ENCODE measurements around the gene GOLGA1. TPM values are rescaled to one million over a fixed set of nuclear protein-coding genes. Genes with fewer than 3 reads are reported as not detected.
A peak's percentile ranks its signal among the peaks of the same experiment; 100 is the strongest.

Gene GOLGA1
- total and polyA plus RNA-seq, 9 of the 15 experiments (the other 6 are each of a cell fraction or from before 2014, with no cell fraction given), result 2.9 to 15.9 (median 8.5) TPM

DNA sequence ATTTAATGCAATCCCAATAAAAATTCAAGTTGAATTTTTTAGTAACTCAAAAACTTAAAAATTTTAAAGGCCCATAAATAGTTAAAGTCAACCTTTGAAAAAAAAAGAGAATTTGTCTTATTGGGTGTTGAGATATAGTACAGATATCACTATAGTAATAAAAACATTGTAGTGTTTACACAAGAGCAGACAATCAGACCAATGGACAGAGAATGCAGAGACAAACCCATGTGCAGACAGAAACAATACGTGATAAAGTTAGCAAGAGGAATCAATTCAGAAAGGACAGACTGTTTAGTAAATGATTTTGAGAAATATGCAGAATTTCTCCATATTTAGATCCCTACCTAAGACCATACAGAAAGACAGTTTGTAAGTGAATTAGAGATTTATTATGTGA lies 33.9 kb downstream of the GOLGA1 start (continued):
- no peak for TF ChIP-seq KDM4B (IDR thresholded peaks at IDR 0.05; ENCODE audit: borderline replicate concordance in 2 of 2, low read depth in 1 of 2)
- TF ChIP-seq ZNF644 (tag; IDR thresholded peaks at IDR 0.05; ENCODE audit: low read depth), result no peak
- TF ChIP-seq ARID1B (IDR thresholded peaks at IDR 0.05), result no peak
- TF ChIP-seq TCF7 (IDR thresholded peaks at IDR 0.05; ENCODE audit: borderline replicate concordance), result no peak
- TF ChIP-seq PTTG1 (tag; IDR thresholded peaks at IDR 0.05; ENCODE audit: low read depth), result no peak
- no peak for TF ChIP-seq ZNF764 (CRISPR knock-in tag; IDR thresholded peaks at IDR 0.05; ENCODE audit: low read depth)
- TF ChIP-seq ILK (tag; IDR thresholded peaks at IDR 0.05; ENCODE audit: borderline replicate concordance, low read depth), result no peak
- TF ChIP-seq HOXB6 (CRISPR knock-in tag; IDR thresholded peaks at IDR 0.05; ENCODE audit: borderline replicate concordance), result no peak
- TF ChIP-seq ZNF57 (CRISPR knock-in tag; IDR thresholded peaks at IDR 0.05), result no peak
- TF ChIP-seq STAT5B (CRISPR knock-in tag; IDR thresholded peaks at IDR 0.05), result no peak

DNA sequence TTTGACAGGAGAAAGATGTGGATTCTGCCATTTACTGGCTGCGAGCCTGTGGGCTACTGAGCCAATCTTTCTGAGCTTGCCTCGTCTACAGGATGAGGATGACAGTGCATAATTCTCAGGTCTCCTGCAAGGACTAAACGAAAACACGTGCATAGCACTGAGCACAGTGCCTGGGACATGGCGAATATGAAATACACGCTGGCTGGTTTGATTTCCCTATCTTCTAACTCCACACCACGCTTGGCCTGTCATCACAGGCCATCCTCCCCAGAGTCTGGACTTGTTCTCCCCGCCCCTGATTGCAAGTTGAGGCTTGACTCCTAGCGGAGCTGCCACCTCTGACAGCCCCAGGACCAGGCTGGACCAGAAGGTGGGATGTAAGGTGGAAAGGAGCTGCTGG lies 41.0 kb downstream of the GOLGA1 start:
- BruUV-seq (replicated peaks), result no TSS peak
- H4K20me1 ChIP-seq (replicated peaks; ENCODE audit: control insufficient read depth, insufficient read depth, low read length), result no peaks in the 10 kb centered on the region
- H3K36me3 ChIP-seq (ENCODE audit: control insufficient read depth, insufficient read depth, low read length), result peaks cover 47% of the 10 kb centered on the region
- DNase-seq (ENCODE audit: extremely low read depth in 1 of 4, low spot score in 3 of 4) (peak; percentile 46 to 87 (median 62)), ATAC-seq (peak; percentile 90), FAIRE-seq (peak; percentile 84)
- ChIA-PET CTCF (ENCODE audit: low intra/inter-chr PET ratio) (no interaction called here), POLR2A (interaction anchor here (0.7 to 2.4 kb wide), 7 partner anchors 9 to 146 kb away, joined by 3 to 13 read pairs (median 9); partner anchors contain the start of genes ARPC5L and RPL35)
- H3K4me3 ChIP-seq, result no peak overlapping the region
- peaks cover 14 to 17% of the 10 kb centered on the region in 2 experiments; a peak in 4 of 5 replicates for H3K4me1 ChIP-seq (replicated peaks in 1 of 2; ENCODE audit: control insufficient read depth in 2 of 2, insufficient read depth in 2 of 2, low read length in 2 of 2)
- H3K9me3 ChIP-seq (replicated peaks; ENCODE audit: control insufficient read depth, insufficient read depth, low read depth, low read length), result no peaks in the 10 kb centered on the region; the same call in 1 of the 2 replicates
- intact Hi-C loops (cut with micrococcal nuclease), result no loop called here
- WGBS (ENCODE audit: insufficient coverage, low coverage, missing lambda C conversion rate), result 11% methylated on average over 8 of the region's 9 CpGs
- in situ Hi-C loops (cut with MboI), result no loop called here
- no peaks in the 10 kb centered on the region for H3K79me2 ChIP-seq (ENCODE audit: control insufficient read depth, insufficient read depth, low read length)
- H3K27ac ChIP-seq (ENCODE audit: extremely low read depth, low read depth, low read length), result peak overlapping the region; percentile 2; the same call in 2 of the 3 replicates
- H3K27me3 ChIP-seq (ENCODE audit: control insufficient read depth in 2 of 2, insufficient read depth in 2 of 2, low read length in 2 of 2), result no peaks in the 10 kb centered on the region
- peak overlapping the region in 1 of 2 experiments; percentile 73; a peak in 2 of 4 replicates for H3K9ac ChIP-seq (ENCODE audit: insufficient read depth in 1 of 2, low read depth in 2 of 2, low read length in 2 of 2)
- H3K9me1 ChIP-seq (ENCODE audit: control insufficient read depth, insufficient read depth, low read length), result no peaks in the 10 kb centered on the region
- peak overlapping the region; percentile 46 for H3K4me2 ChIP-seq (ENCODE audit: insufficient read depth, low read length)
- peak overlapping the region; percentile 42; the same call in 1 of the 2 replicates for H2AFZ ChIP-seq (ENCODE audit: low read depth, low read length)
- no peak for TF ChIP-seq SIX5 (IDR thresholded peaks at IDR 0.05; ENCODE audit: borderline replicate concordance in 1 of 2, insufficient read depth in 1 of 2, low read depth in 1 of 2, low read length in 2 of 2)
- TF ChIP-seq, protein P1, sequence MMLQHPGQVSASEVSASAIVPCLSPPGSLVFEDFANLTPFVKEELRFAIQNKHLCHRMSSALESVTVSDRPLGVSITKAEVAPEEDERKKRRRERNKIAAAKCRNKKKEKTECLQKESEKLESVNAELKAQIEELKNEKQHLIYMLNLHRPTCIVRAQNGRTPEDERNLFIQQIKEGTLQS (IDR thresholded peaks at IDR 0.05), result no peak
- TF ChIP-seq, protein P1 (CRISPR knock-in tag; conservative IDR thresholded peaks at IDR 0.05), result 0 out of 2 replicates have a peak, but pooled peaks have one; percentile 36
- TF ChIP-seq, protein P2, sequence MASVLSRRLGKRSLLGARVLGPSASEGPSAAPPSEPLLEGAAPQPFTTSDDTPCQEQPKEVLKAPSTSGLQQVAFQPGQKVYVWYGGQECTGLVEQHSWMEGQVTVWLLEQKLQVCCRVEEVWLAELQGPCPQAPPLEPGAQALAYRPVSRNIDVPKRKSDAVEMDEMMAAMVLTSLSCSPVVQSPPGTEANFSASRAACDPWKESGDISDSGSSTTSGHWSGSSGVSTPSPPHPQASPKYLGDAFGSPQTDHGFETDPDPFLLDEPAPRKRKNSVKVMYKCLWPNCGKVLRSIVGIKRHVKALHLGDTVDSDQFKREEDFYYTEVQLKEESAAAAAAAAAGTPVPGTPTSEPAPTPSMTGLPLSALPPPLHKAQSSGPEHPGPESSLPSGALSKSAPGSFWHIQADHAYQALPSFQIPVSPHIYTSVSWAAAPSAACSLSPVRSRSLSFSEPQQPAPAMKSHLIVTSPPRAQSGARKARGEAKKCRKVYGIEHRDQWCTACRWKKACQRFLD (CRISPR knock-in tag; IDR thresholded peaks at IDR 0.05), result no peak
- TF ChIP-seq EP400 (IDR thresholded peaks at IDR 0.05), result peak; percentile 70
- peak; percentile 90 for TF ChIP-seq MAFF (IDR thresholded peaks at IDR 0.05; ENCODE audit: low read length)
- TF ChIP-seq, protein P3, sequence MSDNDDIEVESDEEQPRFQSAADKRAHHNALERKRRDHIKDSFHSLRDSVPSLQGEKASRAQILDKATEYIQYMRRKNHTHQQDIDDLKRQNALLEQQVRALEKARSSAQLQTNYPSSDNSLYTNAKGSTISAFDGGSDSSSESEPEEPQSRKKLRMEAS (CRISPR knock-in tag; IDR thresholded peaks at IDR 0.05), result peak; percentile 83
- TF ChIP-seq FOXK2 (conservative IDR thresholded peaks at IDR 0.05 in 1 of 2, IDR thresholded peaks at IDR 0.05 in 1 of 2; ENCODE audit: low read depth in 2 of 2), result peak; percentile 66 to 77; a peak in 1 of 4 replicates
- TF ChIP-seq POLR2AphosphoS5 (IDR thresholded peaks at IDR 0.05; ENCODE audit: control insufficient read depth, insufficient read depth, low read depth, low read length), result peak; percentile 52; the same call in 1 of the 2 replicates
- TF ChIP-seq ZNF77 (CRISPR knock-in tag; IDR thresholded peaks at IDR 0.05), result no peak
